Muscle layer of duodenum (tissue), 2 donors: Measurements from ENCODE around the gene AKIRIN1.
"Not testable (repeated sequence)": the region's sequence is repeated elsewhere in the genome, so short reads cannot be mapped to it uniquely, and the experiment has no call there.

Source experiments
- H3K27ac ChIP-seq: one replicate; pipeline ENCODE4 v1.7.0; 2013; ENCODE audit warnings: mild to moderate bottlenecking, low read length
- H3K27me3 ChIP-seq: one replicate; pipeline ENCODE4 v1.7.0; 2013; ENCODE audit warnings: low read depth, mild to moderate bottlenecking, control low read depth, low read length
- H3K36me3 ChIP-seq, 2 donors: one replicate each; pipeline ENCODE4 v1.7.0; 2013; ENCODE audit warnings: low read length in 2 of 2, control low read depth in 1 of 2, mild to moderate bottlenecking in 1 of 2; ENCODE audit not compliant: insufficient read depth in 2 of 2, control insufficient read depth in 1 of 2
- H3K4me1 ChIP-seq, 2 donors: one replicate each; pipeline ENCODE4 v1.7.0; 2013; ENCODE audit warnings: low read length in 2 of 2, mild to moderate bottlenecking in 2 of 2, control low read depth in 1 of 2, moderate library complexity in 1 of 2; ENCODE audit not compliant: insufficient read depth in 2 of 2, control insufficient read depth in 1 of 2
- H3K4me3 ChIP-seq, 2 donors: one replicate each; pipeline ENCODE4 v1.7.0; 2013; ENCODE audit warnings: low read length in 2 of 2, low read depth in 1 of 2, mild to moderate bottlenecking in 1 of 2
- H3K9me3 ChIP-seq, 2 donors: one replicate each; pipeline ENCODE4 v1.7.0; 2013; ENCODE audit warnings: low read length in 2 of 2, control low read depth in 1 of 2, mild to moderate bottlenecking in 1 of 2; ENCODE audit not compliant: control insufficient read depth in 1 of 2
- donor health status: healthy.

AKIRIN1 gene

GRCh38 chr1:39048745-39049370 lies 57.8 kb downstream of the AKIRIN1 start:
- no peak overlapping the region for H3K4me3 ChIP-seq
- H3K27ac ChIP-seq = no peak overlapping the region
- no peaks in the 10 kb centered on the region for H3K27me3 ChIP-seq
- no peaks in the 10 kb centered on the region for H3K9me3 ChIP-seq
- H3K4me1 ChIP-seq = no peaks in the 10 kb centered on the region
- H3K36me3 ChIP-seq = peaks cover 0 to 11% of the 10 kb centered on the region in 2 donors

DNA sequence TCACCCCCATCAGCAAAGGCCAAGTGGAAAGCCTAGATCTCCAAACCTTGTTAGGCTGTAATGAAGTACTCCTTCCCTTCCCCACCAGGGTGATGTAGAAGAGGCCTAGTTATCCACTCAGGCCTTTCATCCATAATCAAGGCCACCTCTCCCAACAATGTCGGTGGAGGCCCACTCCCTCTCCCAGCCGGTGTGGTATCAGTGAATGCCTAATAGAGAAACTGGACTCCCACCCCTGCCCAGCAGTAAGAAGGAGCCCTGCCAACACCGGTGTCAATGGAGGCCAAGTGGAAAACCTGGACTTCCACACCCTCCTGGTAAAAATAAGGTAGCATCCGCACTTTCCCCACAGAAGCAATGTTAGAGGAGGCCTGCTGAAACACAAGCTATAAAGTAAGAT lies 58.9 kb downstream of the AKIRIN1 start:
- H3K36me3 ChIP-seq = peaks cover 0 to 11% of the 10 kb centered on the region in 2 donors
- no peaks in the 10 kb centered on the region for H3K4me1 ChIP-seq
- no peaks in the 10 kb centered on the region for H3K9me3 ChIP-seq
- H3K27me3 ChIP-seq = no peaks in the 10 kb centered on the region
- H3K27ac ChIP-seq = no peak overlapping the region
- H3K4me3 ChIP-seq = no peak overlapping the region

- peaks cover 0 to 11% of the 10 kb centered on the region in 2 donors for H3K36me3 ChIP-seq
- H3K27ac ChIP-seq, H3K4me1 ChIP-seq, H3K4me3 ChIP-seq, H3K27me3 ChIP-seq, H3K9me3 ChIP-seq: not testable (repeated sequence)
Measured at GRCh38 chr1:39051193-39051850, 60.2 kb downstream of the AKIRIN1 start.

DNA sequence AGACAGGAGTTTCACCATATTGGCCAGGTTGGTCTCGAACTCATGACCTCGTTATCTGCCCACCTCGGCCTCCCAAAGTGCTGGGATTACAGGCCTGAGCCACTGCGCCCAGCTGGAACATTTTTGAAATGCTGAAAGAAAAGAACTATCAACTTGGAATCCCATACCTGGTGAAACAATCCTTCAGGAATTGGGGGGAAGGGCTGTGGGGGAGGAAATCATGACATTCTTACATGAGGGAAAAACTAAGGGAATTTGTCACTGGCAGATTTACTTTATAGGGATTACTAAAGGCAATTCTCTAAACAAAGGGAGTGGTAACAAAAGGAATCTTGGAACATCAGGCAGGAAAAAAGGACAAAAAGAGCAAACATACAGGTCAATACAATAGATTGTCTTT lies 60.9 kb downstream of the AKIRIN1 start:
- H3K4me3 ChIP-seq = no peak overlapping the region
- H3K27ac ChIP-seq = no peak overlapping the region
- H3K27me3 ChIP-seq = no peaks in the 10 kb centered on the region
- no peaks in the 10 kb centered on the region for H3K4me1 ChIP-seq
- H3K36me3 ChIP-seq = peaks cover 0 to 9% of the 10 kb centered on the region in 2 donors
- H3K9me3 ChIP-seq = no peaks in the 10 kb centered on the region

GRCh38 chr1:39055213-39055710 lies 64.2 kb downstream of the AKIRIN1 start:
- H3K27me3 ChIP-seq, H3K9me3 ChIP-seq, H3K4me3 ChIP-seq, H3K27ac ChIP-seq, H3K4me1 ChIP-seq, H3K36me3 ChIP-seq: not testable (repeated sequence)
